ENCODE results near the gene RAB9A.
A peak's percentile ranks its signal among the peaks of the same experiment; 100 is the strongest.

RAB9A gene

DNA sequence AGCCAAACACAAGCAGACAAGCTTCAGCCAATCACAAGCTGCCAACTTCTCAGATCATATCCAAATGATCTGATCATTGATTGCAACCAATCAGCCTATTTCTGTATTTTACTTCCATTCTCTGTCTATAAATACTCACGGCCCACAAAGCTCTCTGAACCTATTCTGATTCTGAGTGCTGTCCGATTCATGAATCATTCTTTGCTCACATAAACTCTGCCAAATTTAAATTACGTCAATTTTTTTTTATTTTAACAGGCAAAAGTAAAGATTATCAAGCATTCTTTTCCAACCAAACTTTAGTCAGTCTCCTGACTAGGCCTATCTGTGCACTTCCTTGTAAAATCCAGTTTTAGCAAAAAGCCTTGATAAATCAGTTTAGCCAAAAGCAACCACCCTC lies 37.8 kb upstream of the RAB9A start:
- DNase-seq (ENCODE audit: low read depth, low spot score): no peak
- no peak overlapping the region for H3K4me3 ChIP-seq
- H3K9me3 ChIP-seq (ENCODE audit: low read depth, low read length): no peaks in the 10 kb centered on the region
- no peak overlapping the region for H3K27ac ChIP-seq
- TF ChIP-seq EZH2 (IDR thresholded peaks at IDR 0.05) (no peak), FOXP2 (optimal IDR thresholded peaks at IDR 0.05; ENCODE audit: control extremely low read depth, extremely low read length, insufficient read depth) (no peak), POLR2AphosphoS5 (IDR thresholded peaks at IDR 0.05; ENCODE audit: borderline replicate concordance, low read depth, low read length) (no peak)
- no peak overlapping the region for H3K9ac ChIP-seq (ENCODE audit: insufficient read length)
- no peaks in the 10 kb centered on the region for H3K36me3 ChIP-seq (ENCODE audit: insufficient read depth, low read length)

DNA sequence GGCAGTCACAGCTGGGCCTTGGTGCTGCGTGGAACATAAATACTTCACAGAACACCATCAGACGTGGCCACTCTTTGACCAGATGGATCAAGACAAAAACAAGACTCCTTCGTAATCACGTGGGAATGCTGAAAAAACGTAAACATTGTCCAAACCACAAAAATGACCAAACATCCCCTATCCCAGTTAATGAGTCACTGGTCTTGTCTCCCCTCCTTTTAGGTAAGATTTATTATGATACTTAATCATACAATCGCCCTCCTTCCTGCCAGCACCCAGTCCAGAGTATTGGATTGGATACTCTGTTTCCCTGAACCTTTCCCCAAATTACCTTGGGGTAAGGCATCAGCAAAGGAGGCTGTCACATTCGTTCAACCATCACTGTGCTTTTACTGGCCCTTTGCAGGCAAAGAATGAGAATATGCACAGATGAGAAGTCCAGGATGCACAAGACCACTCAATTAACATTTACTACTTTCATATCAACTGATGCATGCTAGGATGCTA lies 36.6 kb upstream of the RAB9A start:
- Histone ChIP-seq H3K4me3 (peak overlapping the region; percentile 95), H3K9ac (ENCODE audit: insufficient read length) (peak overlapping the region; percentile 86), H3K27ac (no peak overlapping the region), H3K36me3 (ENCODE audit: insufficient read depth, low read length) (no peaks in the 10 kb centered on the region), H3K9me3 (ENCODE audit: low read depth, low read length) (no peaks in the 10 kb centered on the region)
- TF ChIP-seq FOXP2 (optimal IDR thresholded peaks at IDR 0.05; ENCODE audit: control extremely low read depth, extremely low read length, insufficient read depth) (no peak), EZH2 (IDR thresholded peaks at IDR 0.05) (no peak), POLR2AphosphoS5 (IDR thresholded peaks at IDR 0.05; ENCODE audit: borderline replicate concordance, low read depth, low read length) (no peak)
- DNase-seq (ENCODE audit: low read depth, low spot score): no peak

DNA sequence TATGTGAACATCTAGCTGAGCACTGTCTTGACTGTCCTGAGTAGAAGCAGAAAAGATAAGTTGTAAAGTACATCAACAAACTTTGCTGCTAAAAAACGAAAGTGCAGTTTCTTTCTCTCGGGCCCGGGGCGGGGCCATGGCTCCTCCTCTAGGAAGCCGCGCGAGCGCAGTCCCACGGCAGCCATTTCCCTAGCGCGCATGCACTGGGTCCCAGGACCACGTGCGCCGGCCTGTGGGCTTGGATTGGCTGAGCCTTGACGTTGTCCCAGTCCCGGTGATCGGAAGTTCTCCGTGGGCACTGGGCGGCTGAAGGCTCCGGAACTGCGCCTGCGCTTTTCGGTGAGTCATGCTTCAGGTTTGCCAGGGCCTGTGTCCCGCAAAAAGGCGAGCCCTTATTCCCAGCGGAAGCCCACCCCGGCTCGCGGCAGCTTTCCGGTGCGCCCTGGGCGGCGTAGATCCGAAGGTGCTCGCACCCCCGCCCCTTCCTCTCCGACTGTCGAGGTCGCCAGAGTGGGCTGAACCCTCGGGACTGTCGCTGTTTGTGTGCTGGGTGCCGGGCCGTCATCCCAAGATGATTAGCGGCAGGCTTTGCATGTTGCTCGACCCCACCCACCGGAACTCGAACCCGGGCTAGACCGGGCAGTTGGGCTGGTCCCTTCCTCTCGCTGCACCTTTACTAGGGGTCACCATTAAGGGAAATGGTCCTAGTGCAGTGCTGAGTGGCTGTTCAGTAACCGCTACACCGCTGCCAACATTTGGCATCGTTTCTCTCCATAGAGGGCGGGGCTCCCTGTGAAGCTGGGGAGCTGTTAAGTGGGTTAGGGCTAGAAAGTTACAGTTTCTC lies 35.9 kb upstream of the RAB9A start, which contains the start of gene TCEANC:
Gene TCEANC, plus strand, starts transcription at position 292 of the 844 bp plus-strand sequence. CDS start 9,368 bp downstream, outside the sequence.
- TF ChIP-seq FOXP2 (optimal IDR thresholded peaks at IDR 0.05; ENCODE audit: control extremely low read depth, extremely low read length, insufficient read depth) (no peak), EZH2 (IDR thresholded peaks at IDR 0.05) (no peak), POLR2AphosphoS5 (IDR thresholded peaks at IDR 0.05; ENCODE audit: borderline replicate concordance, low read depth, low read length) (peak; percentile 73)
- DNase-seq (ENCODE audit: low read depth, low spot score): peak; percentile 75
- peak within 1 kb of the TSS; percentile 95 for H3K4me3 ChIP-seq
- no peaks in the 10 kb centered on the region for H3K9me3 ChIP-seq (ENCODE audit: low read depth, low read length)
- peak within 1 kb of the TSS; percentile 73 for H3K27ac ChIP-seq
- peak within 1 kb of the TSS; percentile 86 for H3K9ac ChIP-seq (ENCODE audit: insufficient read length)
- H3K36me3 ChIP-seq (ENCODE audit: insufficient read depth, low read length): no peaks in the 10 kb centered on the region

DNA sequence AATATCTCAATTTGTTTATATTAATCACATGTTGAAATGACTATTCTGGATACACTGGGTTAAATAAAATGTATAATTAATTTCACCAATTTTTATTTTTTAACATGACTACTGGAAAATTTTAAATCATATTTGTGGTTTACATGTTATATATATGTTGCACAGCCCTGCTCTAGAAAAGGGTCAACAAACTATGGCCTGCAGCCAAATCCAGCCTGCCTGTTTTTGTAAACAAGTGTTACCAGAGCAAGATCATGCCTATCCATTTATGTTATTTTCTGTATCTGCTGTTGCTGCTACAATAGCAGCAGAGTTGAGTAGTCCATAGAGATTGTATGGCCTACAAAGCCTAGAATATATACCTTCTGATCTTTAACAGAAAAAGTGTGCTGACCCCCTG lies 34.8 kb upstream of the RAB9A start:
- H3K27ac ChIP-seq: no peak overlapping the region

DNA sequence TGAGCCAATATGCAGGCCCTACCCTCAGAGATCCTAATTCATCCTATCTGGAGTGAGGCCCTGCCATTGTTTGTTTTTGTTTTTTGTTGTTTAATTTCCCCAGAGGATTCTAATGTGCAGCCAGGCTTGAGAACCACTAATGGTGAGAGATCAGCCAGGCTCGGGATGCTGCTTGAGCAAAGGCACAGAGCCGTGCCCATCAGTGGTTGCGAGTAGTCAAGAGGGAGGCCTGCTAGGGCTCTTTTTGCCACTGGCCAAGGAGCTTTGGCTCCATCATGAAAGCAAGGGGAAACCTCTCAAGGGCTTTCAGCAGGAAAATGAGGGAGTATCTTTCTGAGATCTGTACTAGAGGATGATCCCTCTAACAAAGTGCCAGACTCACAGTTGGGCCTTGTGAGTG lies 33.3 kb upstream of the RAB9A start:
- DNase-seq (ENCODE audit: low read depth, low spot score): no peak
- Histone ChIP-seq H3K36me3 (ENCODE audit: insufficient read depth, low read length) (no peaks in the 10 kb centered on the region), H3K9me3 (ENCODE audit: low read depth, low read length) (no peaks in the 10 kb centered on the region), H3K4me3 (no peak overlapping the region), H3K9ac (ENCODE audit: insufficient read length) (no peak overlapping the region), H3K27ac (no peak overlapping the region)
- TF ChIP-seq POLR2AphosphoS5 (IDR thresholded peaks at IDR 0.05; ENCODE audit: borderline replicate concordance, low read depth, low read length): no peak
- TF ChIP-seq EZH2 (IDR thresholded peaks at IDR 0.05): no peak
- TF ChIP-seq FOXP2 (optimal IDR thresholded peaks at IDR 0.05; ENCODE audit: control extremely low read depth, extremely low read length, insufficient read depth): no peak

More for the DNA sequence above, 34.8 kb upstream of the RAB9A start:
- H3K9ac ChIP-seq (ENCODE audit: insufficient read length): peak overlapping the region; percentile 64
- peak overlapping the region; percentile 95; the same call in 1 of the 2 replicates for H3K4me3 ChIP-seq
- no peak for DNase-seq (ENCODE audit: low read depth, low spot score)
- no peaks in the 10 kb centered on the region for H3K9me3 ChIP-seq (ENCODE audit: low read depth, low read length)
- TF ChIP-seq POLR2AphosphoS5 (IDR thresholded peaks at IDR 0.05; ENCODE audit: borderline replicate concordance, low read depth, low read length): no peak
- TF ChIP-seq FOXP2 (optimal IDR thresholded peaks at IDR 0.05; ENCODE audit: control extremely low read depth, extremely low read length, insufficient read depth): no peak
- TF ChIP-seq EZH2 (IDR thresholded peaks at IDR 0.05): no peak
- no peaks in the 10 kb centered on the region for H3K36me3 ChIP-seq (ENCODE audit: insufficient read depth, low read length)

GRCh38 chrX:13658602-13659001 lies 30.3 kb upstream of the RAB9A start:
- Histone ChIP-seq H3K9ac (ENCODE audit: insufficient read length) (no peak overlapping the region), H3K9me3 (ENCODE audit: low read depth, low read length) (no peaks in the 10 kb centered on the region), H3K36me3 (ENCODE audit: insufficient read depth, low read length) (no peaks in the 10 kb centered on the region; the same call in 1 of the 2 replicates), H3K27ac (no peak overlapping the region), H3K4me3 (no peak overlapping the region)
- peak; percentile 37 for DNase-seq (ENCODE audit: low read depth, low spot score)
- TF ChIP-seq FOXP2 (optimal IDR thresholded peaks at IDR 0.05; ENCODE audit: control extremely low read depth, extremely low read length, insufficient read depth): no peak
- TF ChIP-seq EZH2 (IDR thresholded peaks at IDR 0.05): no peak
- no peak for TF ChIP-seq POLR2AphosphoS5 (IDR thresholded peaks at IDR 0.05; ENCODE audit: borderline replicate concordance, low read depth, low read length)

- Histone ChIP-seq H3K4me3 (no peak overlapping the region), H3K36me3 (ENCODE audit: insufficient read depth, low read length) (no peaks in the 10 kb centered on the region; the same call in 1 of the 2 replicates), H3K27ac (no peak overlapping the region), H3K9ac (ENCODE audit: insufficient read length) (no peak overlapping the region), H3K9me3 (ENCODE audit: low read depth, low read length) (no peaks in the 10 kb centered on the region)
- no peak for DNase-seq (ENCODE audit: low read depth, low spot score)
- TF ChIP-seq POLR2AphosphoS5 (IDR thresholded peaks at IDR 0.05; ENCODE audit: borderline replicate concordance, low read depth, low read length) (no peak), EZH2 (IDR thresholded peaks at IDR 0.05) (no peak), FOXP2 (optimal IDR thresholded peaks at IDR 0.05; ENCODE audit: control extremely low read depth, extremely low read length, insufficient read depth) (no peak)
These were observed 29.9 kb upstream of the RAB9A start for GRCh38 chrX:13659063-13659462.

DNA sequence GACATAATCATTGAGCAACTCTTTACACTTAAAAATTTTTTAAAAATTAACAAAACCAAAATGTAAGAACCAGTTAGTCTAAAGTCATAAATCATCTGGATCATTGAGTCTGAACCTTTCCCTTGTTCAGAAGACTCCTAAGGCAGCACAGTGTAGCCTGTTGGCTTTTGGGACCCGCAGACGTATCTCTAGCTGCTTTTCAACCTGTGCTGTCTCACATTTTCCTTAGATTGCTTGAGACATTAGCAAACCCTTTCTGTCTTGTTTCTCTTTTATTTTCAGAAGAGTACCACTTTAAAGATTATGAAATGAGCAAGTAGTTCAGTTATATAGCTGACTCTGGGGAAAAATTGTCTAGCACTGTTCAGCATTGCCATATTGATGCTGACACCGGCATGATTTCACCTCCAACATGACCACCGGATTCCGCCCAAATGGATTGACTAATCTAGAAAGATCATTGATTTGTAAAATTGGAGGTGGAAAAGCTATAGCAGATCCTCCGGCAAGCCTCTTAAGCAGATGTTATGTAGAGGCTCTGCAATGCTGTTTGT lies 27.1 kb upstream of the RAB9A start:
- DNase-seq (ENCODE audit: low read depth, low spot score): no peak
- TF ChIP-seq EZH2 (IDR thresholded peaks at IDR 0.05) (no peak), POLR2AphosphoS5 (IDR thresholded peaks at IDR 0.05; ENCODE audit: borderline replicate concordance, low read depth, low read length) (no peak), FOXP2 (optimal IDR thresholded peaks at IDR 0.05; ENCODE audit: control extremely low read depth, extremely low read length, insufficient read depth) (no peak)
- no peak overlapping the region for H3K9ac ChIP-seq (ENCODE audit: insufficient read length)
- no peaks in the 10 kb centered on the region; the same call in 1 of the 2 replicates for H3K36me3 ChIP-seq (ENCODE audit: insufficient read depth, low read length)
- H3K9me3 ChIP-seq (ENCODE audit: low read depth, low read length): no peaks in the 10 kb centered on the region
- H3K27ac ChIP-seq: no peak overlapping the region
- H3K4me3 ChIP-seq: no peak overlapping the region
